OCI-LY1 (cell line): Measurements from ENCODE around the gene SAP30L.

Experiments used
- H2AFZ ChIP-seq: fragments of 200-600 bp; sonication (generic), shearing (Covaris generic); 2 replicates; pipeline ENCODE4 v1.6.0; 2014; ENCODE audit warnings: antibody characterized with exemption, mild to moderate bottlenecking, low read length
- H3F3A ChIP-seq: fragments of 200-600 bp; sonication (generic), shearing (Covaris generic); 2 replicates; pipeline ENCODE4 v1.6.0; 2014; ENCODE audit warnings: mild to moderate bottlenecking, antibody characterized with exemption, low read length, moderate library complexity; ENCODE audit not compliant: insufficient read depth
- H3K27ac ChIP-seq: fragments of 200-600 bp; sonication (generic); 2 replicates; pipeline ENCODE4 v1.5.1; 2014; ENCODE audit warnings: low read length, mixed run types, mild to moderate bottlenecking, low read depth; ENCODE audit not compliant: poor library complexity, severe bottlenecking
- H3K27me3 ChIP-seq: fragments of 200-600 bp; sonication (generic); 2 replicates; pipeline ENCODE4 v1.6.0; 2014; ENCODE audit warnings: antibody characterized with exemption, mild to moderate bottlenecking, low read length, moderate library complexity; ENCODE audit not compliant: insufficient read depth
- H3K36me3 ChIP-seq: fragments of 200-600 bp; sonication (generic); 2 replicates; pipeline ENCODE4 v1.6.1; 2014; ENCODE audit warnings: mild to moderate bottlenecking, antibody characterized with exemption, low read length, moderate library complexity, mixed read lengths; ENCODE audit not compliant: insufficient read depth
- H3K4me1 ChIP-seq: fragments of 200-600 bp; sonication (generic); 2 replicates; pipeline ENCODE4 v1.5.1; 2014; ENCODE audit warnings: mild to moderate bottlenecking, low read length, moderate library complexity; ENCODE audit not compliant: insufficient read depth, severe bottlenecking
- H3K4me2 ChIP-seq: fragments of 200-600 bp; sonication (generic), shearing (Covaris generic); 2 replicates; pipeline ENCODE4 v1.6.1; 2014; ENCODE audit warnings: low read length
- H3K4me3 ChIP-seq: fragments of 200-600 bp; sonication (generic); 2 replicates; pipeline ENCODE4 v1.5.1; 2014; ENCODE audit warnings: low read length, low read depth, mild to moderate bottlenecking, mixed read lengths; ENCODE audit not compliant: poor library complexity, severe bottlenecking
- H3K79me2 ChIP-seq: fragments of 200-600 bp; shearing (Covaris generic); 2 replicates; pipeline ENCODE4 v1.6.1; 2016; ENCODE audit warnings: mixed run types, low read length, mixed read lengths; ENCODE audit not compliant: insufficient read depth
- H3K9ac ChIP-seq: fragments of 200-600 bp; sonication (generic), shearing (Covaris generic); 2 replicates; pipeline ENCODE4 v1.6.1; 2014; ENCODE audit warnings: mild to moderate bottlenecking, low read length, mixed read lengths
- H3K9me2 ChIP-seq: fragments of 200-600 bp; sonication (generic), shearing (Covaris generic); 2 replicates; pipeline ENCODE4 v1.6.1; 2014; ENCODE audit warnings: low read depth, mild to moderate bottlenecking, low read length, mixed read lengths
- H3K9me3 ChIP-seq: fragments of 200-600 bp; shearing (Covaris generic); 2 replicates; pipeline ENCODE4 v1.6.1; 2014; ENCODE audit warnings: low read length, mixed read lengths
- H4K20me1 ChIP-seq: fragments of 200-600 bp; sonication (generic), shearing (Covaris generic); 2 replicates; pipeline ENCODE4 v1.6.0; 2016; ENCODE audit warnings: mild to moderate bottlenecking, low read length; ENCODE audit not compliant: insufficient read depth
- CTCF ChIP-seq: fragments of 200-600 bp; sonication (generic), shearing (Covaris generic); IDR thresholded peaks from 2 replicates; pipeline ENCODE4 v1.5.1; 2017; ENCODE audit warnings: mild to moderate bottlenecking, antibody characterized with exemption, low read length, moderate library complexity, mixed read lengths
- EZH2 ChIP-seq: fragments of 200-600 bp; sonication (generic), shearing (Covaris generic); IDR thresholded peaks from 2 replicates; pipeline ENCODE4 v1.8.0; 2017; ENCODE audit warnings: borderline replicate concordance, mixed run types, mild to moderate bottlenecking, antibody characterized with exemption, low read length, moderate library complexity, mixed read lengths

The SAP30L gene

GRCh38 chr5:154440540-154440939, 5.3 kb upstream of the SAP30L start:
- Histone ChIP-seq H3K36me3 (peaks cover 68% of the 10 kb centered on the region), H3K9me3 (no peaks in the 10 kb centered on the region), H2AFZ (no peak overlapping the region), H4K20me1 (no peaks in the 10 kb centered on the region), H3K27ac (no peak overlapping the region), H3K4me1 (peaks cover 10% of the 10 kb centered on the region), H3F3A (no peaks in the 10 kb centered on the region), H3K4me3 (no peak overlapping the region), H3K79me2 (no peaks in the 10 kb centered on the region), H3K9me2 (no peaks in the 10 kb centered on the region), H3K27me3 (no peaks in the 10 kb centered on the region), H3K4me2 (no peak overlapping the region), H3K9ac (no peak overlapping the region)
- TF ChIP-seq CTCF: no peak
- no peak for TF ChIP-seq EZH2

GRCh38 chr5:154442801-154443200, 3.0 kb upstream of the SAP30L start:
- Histone ChIP-seq H4K20me1 (no peaks in the 10 kb centered on the region), H3K27ac (no peak overlapping the region), H3K4me3 (no peak overlapping the region), H3K27me3 (no peaks in the 10 kb centered on the region), H3K4me2 (no peak overlapping the region), H3K36me3 (peaks cover 47% of the 10 kb centered on the region), H3K4me1 (peaks cover 21% of the 10 kb centered on the region), H3K79me2 (no peaks in the 10 kb centered on the region), H2AFZ (no peak overlapping the region), H3K9ac (no peak overlapping the region), H3K9me3 (no peaks in the 10 kb centered on the region), H3K9me2 (no peaks in the 10 kb centered on the region), H3F3A (no peaks in the 10 kb centered on the region)
- TF ChIP-seq CTCF (no peak), EZH2 (no peak)

GRCh38 chr5:154444556-154445421, 1.0 kb upstream of the SAP30L start:
- H3K36me3 ChIP-seq: peaks cover 28% of the 10 kb centered on the region
- H3K4me3 ChIP-seq: peak overlapping the region; percentile 79
- no peaks in the 10 kb centered on the region for H4K20me1 ChIP-seq
- H2AFZ ChIP-seq: no peak overlapping the region
- H3K9me2 ChIP-seq: no peaks in the 10 kb centered on the region
- no peaks in the 10 kb centered on the region for H3F3A ChIP-seq
- H3K9me3 ChIP-seq: no peaks in the 10 kb centered on the region
- H3K79me2 ChIP-seq: no peaks in the 10 kb centered on the region
- H3K4me2 ChIP-seq: peak overlapping the region; percentile 94
- no peak overlapping the region for H3K27ac ChIP-seq
- TF ChIP-seq CTCF: no peak
- TF ChIP-seq EZH2: no peak
- H3K27me3 ChIP-seq: no peaks in the 10 kb centered on the region
- peaks cover 30% of the 10 kb centered on the region for H3K4me1 ChIP-seq
- peak overlapping the region; percentile 74 for H3K9ac ChIP-seq
